ENCODE measurements around the gene LASP1NB.

Gene LASP1NB

DNA sequence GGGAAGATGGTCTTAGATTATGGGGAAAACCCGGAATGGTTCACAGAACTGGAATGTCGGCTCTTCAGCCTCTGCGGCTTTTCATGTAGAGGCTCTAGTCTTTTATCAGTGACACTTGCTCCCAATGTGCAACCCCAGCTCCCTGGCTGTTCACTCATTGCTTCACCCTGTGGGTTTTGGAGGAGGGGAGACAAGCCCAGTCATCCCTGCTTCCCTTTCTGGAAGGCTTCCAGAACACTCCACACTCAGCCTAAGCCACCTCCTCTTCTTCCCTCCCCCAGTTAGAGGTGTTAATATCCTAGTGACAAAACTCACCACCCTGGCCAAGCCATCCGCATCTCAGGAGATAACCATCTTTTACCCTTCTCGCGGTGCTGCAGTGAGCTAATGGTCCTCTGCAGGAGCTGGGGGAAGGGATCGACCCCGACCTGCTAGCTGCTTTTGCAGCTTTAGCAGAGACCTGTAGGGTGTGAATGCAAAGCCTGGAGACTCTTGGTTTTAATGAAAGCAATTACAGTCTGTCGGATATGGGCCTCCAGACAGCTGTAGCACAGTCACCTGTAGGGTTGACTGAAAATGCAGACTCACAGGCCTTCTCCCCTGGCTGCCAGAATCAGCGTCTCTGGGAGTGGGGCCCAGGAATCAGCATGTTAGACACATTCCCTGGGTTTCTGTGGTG lies 24.3 kb upstream of the LASP1NB start:
- Histone ChIP-seq H3F3A (replicated peaks; ENCODE audit: insufficient read depth) (peaks cover 44% of the 10 kb centered on the region), H3K9me3 (no peaks in the 10 kb centered on the region), H3K9me2 (no peaks in the 10 kb centered on the region), H3K27me3 (ENCODE audit: insufficient read depth) (no peaks in the 10 kb centered on the region), H3K79me2 (ENCODE audit: insufficient read depth) (peaks cover 87% of the 10 kb centered on the region), H3K4me3 (ENCODE audit: low read depth in 2 of 2, low read length in 1 of 2) (no peak overlapping the region), H3K4me1 (ENCODE audit: control insufficient read depth in 1 of 2, insufficient read depth in 2 of 2, low read depth in 1 of 2, low read length in 1 of 2) (peaks cover 11 to 29% of the 10 kb centered on the region in 2 experiments; a peak in 1 of 4 replicates), H3K4me2 (peak overlapping the region; percentile 53), H3K36me3 (replicated peaks in 1 of 2; ENCODE audit: control insufficient read depth in 1 of 2, insufficient read depth in 2 of 2, low read length in 1 of 2) (peaks cover 28 to 42% of the 10 kb centered on the region in 2 experiments), H3K27ac (ENCODE audit: low read depth in 2 of 2, low read length in 1 of 2) (peak overlapping the region; percentile 48 to 54), H3K9ac (no peak overlapping the region), H2AFZ (ENCODE audit: low read depth) (no peak overlapping the region), H4K20me1 (ENCODE audit: insufficient read depth) (peaks cover 96% of the 10 kb centered on the region)
- WGBS (ENCODE audit: low lambda C conversion rate), result 33% methylated on average over 10 of the region's 10 CpGs
- ChIA-PET POLR2A (interaction anchor here (0.6 to 2.0 kb wide), 5 partner anchors 14 to 47 kb away, joined by 4 to 9 read pairs (median 5); partner anchors contain the start of genes LASP1NB and RPL23), CTCF (interaction anchor here (1.3 to 1.4 kb wide), 2 partner anchors 30 to 252 kb away, joined by 5 read pairs; no protein-coding TSS in a partner anchor)
- DNase-seq, result peak; percentile 59
- no peak for TF ChIP-seq MEF2A (IDR thresholded peaks at IDR 0.05; ENCODE audit: borderline replicate concordance, low read depth)
- TF ChIP-seq IRF3 (IDR thresholded peaks at IDR 0.05; ENCODE audit: low read depth, low read length), result no peak
- TF ChIP-seq EZH2phosphoT487 (IDR thresholded peaks at IDR 0.05; ENCODE audit: borderline replicate concordance, low read depth), result no peak
- TF ChIP-seq PBX3 (IDR thresholded peaks at IDR 0.05), result peak; percentile 58; the same call in 1 of the 2 replicates
- peak; percentile 61 for TF ChIP-seq FOSL2 (IDR thresholded peaks at IDR 0.05; ENCODE audit: borderline replicate concordance, low read depth)
- TF ChIP-seq MXI1 (IDR thresholded peaks at IDR 0.05; ENCODE audit: low read depth, low read length), result no peak
- TF ChIP-seq SMC3 (IDR thresholded peaks at IDR 0.05; ENCODE audit: low read depth, low read length), result no peak
- peak; percentile 85 for TF ChIP-seq NFIC (IDR thresholded peaks at IDR 0.05; ENCODE audit: borderline replicate concordance)
- no peak for TF ChIP-seq ELF1 (IDR thresholded peaks at IDR 0.05)
- TF ChIP-seq TCF12 (IDR thresholded peaks at IDR 0.05), result peak; percentile 75
- no peak for TF ChIP-seq RCOR1 (IDR thresholded peaks at IDR 0.05; ENCODE audit: low read length)
- TF ChIP-seq GABPA (IDR thresholded peaks at IDR 0.05; ENCODE audit: low read depth), result no peak
- peak; percentile 74; the same call in 1 of the 2 replicates for TF ChIP-seq SIN3A (IDR thresholded peaks at IDR 0.05; ENCODE audit: borderline replicate concordance, low read depth, low read length)
- TF ChIP-seq FOXJ3 (CRISPR knock-in tag; IDR thresholded peaks at IDR 0.05), result no peak
- peak; percentile 62; the same call in 1 of the 2 replicates for TF ChIP-seq TEAD4 (IDR thresholded peaks at IDR 0.05; ENCODE audit: borderline replicate concordance, insufficient read depth)
- TF ChIP-seq CTCF (IDR thresholded peaks at IDR 0.05), result no peak
- peak; percentile 79 for TF ChIP-seq GATA2 (CRISPR knock-in tag; IDR thresholded peaks at IDR 0.05)
- peak; percentile 53; the same call in 1 of the 2 replicates for TF ChIP-seq MAX (IDR thresholded peaks at IDR 0.05; ENCODE audit: low read depth)
- no peak for TF ChIP-seq YY1 (IDR thresholded peaks at IDR 0.05; ENCODE audit: low read depth)
- 0 out of 2 replicates have a peak, but pooled peaks have one; percentile 37 for TF ChIP-seq FOXM1 (IDR thresholded peaks at IDR 0.05; ENCODE audit: low read depth)
- no peak for TF ChIP-seq TAF1 (IDR thresholded peaks at IDR 0.05; ENCODE audit: borderline replicate concordance, low read depth, low read length)
- TF ChIP-seq CHD2 (IDR thresholded peaks at IDR 0.05; ENCODE audit: low read length, partially characterized antibody), result peak; percentile 83
- TF ChIP-seq RXRA (IDR thresholded peaks at IDR 0.05; ENCODE audit: borderline replicate concordance, low read depth), result peak; percentile 91
- TF ChIP-seq RAD21 (IDR thresholded peaks at IDR 0.05; ENCODE audit: low read length), result 0 out of 2 replicates have a peak, but pooled peaks have one; percentile 14
- TF ChIP-seq NRF1 (IDR thresholded peaks at IDR 0.05; ENCODE audit: low read depth, low read length), result no peak
- 0 out of 4 replicates have a peak, but pooled peaks have one; percentile 8 to 15 for TF ChIP-seq EP300 (IDR thresholded peaks at IDR 0.05; ENCODE audit: borderline replicate concordance in 1 of 2, low read depth in 1 of 2, low read length in 1 of 2)

Data from SK-N-SH (cell line).